Thyroid gland (tissue), 4 donors: ENCODE results near the gene HOXD12.

Source experiments
- CTCF ChIP-seq, 6 experiments: fragments of 200-600 bp in 3 of 6; fragments of 450-650 bp in 3 of 6; sonication (generic) in 3 of 6; IDR thresholded peaks; one replicate each; pipeline ENCODE4 v1.5.1; 2016 to 2019; ENCODE audit warnings: antibody characterized with exemption in 6 of 6, mild to moderate bottlenecking in 2 of 6, inconsistent platforms in 1 of 6, moderate library complexity in 1 of 6
- POLR2A ChIP-seq, 2 donors: fragments of 450-650 bp; IDR thresholded peaks; one replicate each; pipeline ENCODE4 v1.6.1; 2017; ENCODE audit warnings: antibody characterized with exemption in 2 of 2, mild to moderate bottlenecking in 2 of 2, moderate library complexity in 1 of 2

- no peak for TF ChIP-seq CTCF (IDR thresholded peaks at IDR 0.05)
- no peak for TF ChIP-seq POLR2A (IDR thresholded peaks at IDR 0.05)
These were observed 25.6 kb downstream of the HOXD12 start for GRCh38 chr2:176124947-176125771.
